Suprapubic skin (tissue), 4 donors: ENCODE measurements around the gene MRPS12.

Source experiments
- EP300 ChIP-seq: sonication (generic); formaldehyde crosslinking; IDR thresholded peaks from one replicate; pipeline ENCODE4 v1.6.1; 2017; ENCODE audit warnings: antibody characterized with exemption
- POLR2A ChIP-seq, 2 donors: fragments of 450-650 bp; IDR thresholded peaks; one replicate each; pipeline ENCODE4 v1.6.1; 2017; ENCODE audit warnings: antibody characterized with exemption in 2 of 2, mild to moderate bottlenecking in 2 of 2, moderate library complexity in 2 of 2
- POLR2AphosphoS5 ChIP-seq, 3 donors: sonication (generic); formaldehyde crosslinking; IDR thresholded peaks; one replicate each; pipeline ENCODE4 v1.6.1; 2017; ENCODE audit warnings: antibody characterized with exemption in 3 of 3
- TF ChIP-seq, protein P1 (sequence below), 2 donors: fragments of 200-600 bp in 1 of 2; fragments of 450-650 bp in 1 of 2; sonication (generic) in 1 of 2; IDR thresholded peaks; one replicate each; pipeline ENCODE4 v1.5.1; 2016 to 2019; ENCODE audit warnings: antibody characterized with exemption in 2 of 2, mild to moderate bottlenecking in 1 of 2, moderate library complexity in 1 of 2

DNA sequence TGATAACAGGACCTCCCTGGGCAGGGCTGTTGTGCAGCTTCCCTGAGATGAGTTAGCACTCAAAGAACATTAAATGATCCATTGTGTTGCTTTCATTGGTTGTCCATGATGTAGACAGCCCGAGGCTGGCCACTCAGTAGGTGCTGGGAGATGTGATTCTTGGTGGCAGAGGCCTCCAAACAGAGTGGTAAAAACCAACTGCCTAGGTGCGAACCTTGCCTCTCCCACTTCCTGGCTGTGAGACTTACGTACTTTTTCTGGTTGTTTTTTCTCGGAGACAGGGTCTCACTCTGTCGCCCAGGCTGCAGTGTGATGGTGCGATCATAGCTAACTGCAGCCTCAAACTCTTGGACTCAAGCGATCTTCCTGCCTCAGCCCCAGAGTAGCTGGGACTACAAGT is 6.4 kb upstream of the MRPS12 start:
- TF ChIP-seq, protein P1, sequence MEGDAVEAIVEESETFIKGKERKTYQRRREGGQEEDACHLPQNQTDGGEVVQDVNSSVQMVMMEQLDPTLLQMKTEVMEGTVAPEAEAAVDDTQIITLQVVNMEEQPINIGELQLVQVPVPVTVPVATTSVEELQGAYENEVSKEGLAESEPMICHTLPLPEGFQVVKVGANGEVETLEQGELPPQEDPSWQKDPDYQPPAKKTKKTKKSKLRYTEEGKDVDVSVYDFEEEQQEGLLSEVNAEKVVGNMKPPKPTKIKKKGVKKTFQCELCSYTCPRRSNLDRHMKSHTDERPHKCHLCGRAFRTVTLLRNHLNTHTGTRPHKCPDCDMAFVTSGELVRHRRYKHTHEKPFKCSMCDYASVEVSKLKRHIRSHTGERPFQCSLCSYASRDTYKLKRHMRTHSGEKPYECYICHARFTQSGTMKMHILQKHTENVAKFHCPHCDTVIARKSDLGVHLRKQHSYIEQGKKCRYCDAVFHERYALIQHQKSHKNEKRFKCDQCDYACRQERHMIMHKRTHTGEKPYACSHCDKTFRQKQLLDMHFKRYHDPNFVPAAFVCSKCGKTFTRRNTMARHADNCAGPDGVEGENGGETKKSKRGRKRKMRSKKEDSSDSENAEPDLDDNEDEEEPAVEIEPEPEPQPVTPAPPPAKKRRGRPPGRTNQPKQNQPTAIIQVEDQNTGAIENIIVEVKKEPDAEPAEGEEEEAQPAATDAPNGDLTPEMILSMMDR (IDR thresholded peaks at IDR 0.05): no peak
- TF ChIP-seq POLR2AphosphoS5 (IDR thresholded peaks at IDR 0.05) (no peak), POLR2A (IDR thresholded peaks at IDR 0.05) (no peak), EP300 (no peak)
